AG10803 (cell line): ENCODE measurements around the gene TDRD10.

Experiments
- DNase-seq: peaks from one replicate; pipeline ENCODE4 v3.0.0; 2010; ENCODE audit warnings: low read depth
- H3K4me3 ChIP-seq: 2 replicates; pipeline ENCODE4 v1.5.1; 2011; ENCODE audit warnings: mild to moderate bottlenecking, low read length, control low read depth
- CTCF ChIP-seq: conservative IDR thresholded peaks from 2 replicates; pipeline ENCODE4 v1.5.1; 2011; ENCODE audit warnings: mild to moderate bottlenecking, low read length, control low read depth, inconsistent platforms

TDRD10 gene

GRCh38 chr1:154468535-154469250, 33.3 kb upstream of the TDRD10 start:
- no peak for TF ChIP-seq CTCF
- H3K4me3 ChIP-seq: no peak overlapping the region
- DNase-seq: no peak

- TF ChIP-seq CTCF: no peak
- no peak overlapping the region for H3K4me3 ChIP-seq
- DNase-seq: no peak
Observed at GRCh38 chr1:154469844-154470560, 32.0 kb upstream of the TDRD10 start.

GRCh38 chr1:154471304-154471703, 30.7 kb upstream of the TDRD10 start:
- TF ChIP-seq CTCF: no peak
- DNase-seq: no peak
- H3K4me3 ChIP-seq: no peak overlapping the region

GRCh38 chr1:154474802-154475201, 27.2 kb upstream of the TDRD10 start:
- peak; percentile 89 for DNase-seq
- H3K4me3 ChIP-seq: no peak overlapping the region
- no peak for TF ChIP-seq CTCF

GRCh38 chr1:154476791-154477190, 25.2 kb upstream of the TDRD10 start:
- TF ChIP-seq CTCF: no peak
- no peak for DNase-seq

GRCh38 chr1:154478013-154478412, 24.0 kb upstream of the TDRD10 start:
- no peak for DNase-seq
- no peak for TF ChIP-seq CTCF
- H3K4me3 ChIP-seq: no peak overlapping the region

More at GRCh38 chr1:154476791-154477190, 25.2 kb upstream of the TDRD10 start:
- H3K4me3 ChIP-seq: no peak overlapping the region

- TF ChIP-seq CTCF: peak; percentile 29
- no peak overlapping the region for H3K4me3 ChIP-seq
- DNase-seq: peak; percentile 23
Observed at GRCh38 chr1:154478639-154479038, 23.4 kb upstream of the TDRD10 start.
